KMS-11 (cell line): Measurements from ENCODE around the gene MTIF3.
"Not testable (repeated sequence)": the region's sequence is repeated elsewhere in the genome, so short reads cannot be mapped to it uniquely, and the experiment has no call there.

ENCODE experiments used
- H2AFZ ChIP-seq: fragments of 200-600 bp; sonication (generic); 2 replicates; pipeline ENCODE4 v1.6.1; 2016; ENCODE audit warnings: antibody characterized with exemption, mixed run types, low read depth
- H3K27ac ChIP-seq: fragments of 200-600 bp; sonication (generic); 2 replicates; pipeline ENCODE4 v1.6.1; 2016; ENCODE audit warnings: mild to moderate bottlenecking, mixed run types
- H3K27me3 ChIP-seq: fragments of 200-600 bp; sonication (generic); 2 replicates; pipeline ENCODE4 v1.6.1; 2017; ENCODE audit warnings: mild to moderate bottlenecking, low read depth, mixed run types, moderate library complexity; ENCODE audit not compliant: insufficient read depth
- H3K36me3 ChIP-seq: fragments of 200-600 bp; sonication (generic); 2 replicates; pipeline ENCODE4 v1.6.1; 2017; ENCODE audit warnings: mild to moderate bottlenecking, mixed run types; ENCODE audit not compliant: insufficient read depth
- H3K4me1 ChIP-seq: fragments of 200-600 bp; sonication (generic); 2 replicates; pipeline ENCODE4 v1.6.1; 2016; ENCODE audit warnings: mild to moderate bottlenecking, low read depth, mixed run types; ENCODE audit not compliant: poor library complexity, severe bottlenecking
- H3K4me2 ChIP-seq: fragments of 200-600 bp; sonication (generic); 2 replicates; pipeline ENCODE4 v1.7.0; 2016; ENCODE audit warnings: mild to moderate bottlenecking, mixed run types
- H3K4me3 ChIP-seq: fragments of 200-600 bp; sonication (generic); IDR thresholded peaks from 2 replicates; pipeline ENCODE4 v1.6.1; 2017; ENCODE audit warnings: low read depth, low read length, mixed read lengths; ENCODE audit not compliant: insufficient read depth
- H3K79me2 ChIP-seq: fragments of 200-600 bp; sonication (generic); 2 replicates; pipeline ENCODE4 v1.6.1; 2016; ENCODE audit warnings: low read depth, mixed run types; ENCODE audit not compliant: insufficient read depth
- H3K9ac ChIP-seq: fragments of 200-600 bp; sonication (generic); 2 replicates; pipeline ENCODE4 v1.6.1; 2016; ENCODE audit warnings: mild to moderate bottlenecking, mixed run types
- H4K20me1 ChIP-seq: fragments of 200-600 bp; sonication (generic); 2 replicates; pipeline ENCODE4 v1.6.1; 2016; ENCODE audit warnings: mild to moderate bottlenecking, mixed run types; ENCODE audit not compliant: insufficient read depth
- CTCF ChIP-seq: fragments of 200-600 bp; sonication (generic); conservative IDR thresholded peaks from 2 replicates; pipeline ENCODE4 v1.6.1; 2017; ENCODE audit warnings: low read depth, mild to moderate bottlenecking, antibody characterized with exemption, low read length, moderate library complexity, mixed read lengths

MTIF3 gene

GRCh38 chr13:27404680-27405079, 45.7 kb downstream of the MTIF3 start:
- Histone ChIP-seq H3K36me3 (no peaks in the 10 kb centered on the region), H3K4me2 (no peak overlapping the region), H3K27ac (no peak overlapping the region), H3K9ac (no peak overlapping the region), H3K79me2 (no peaks in the 10 kb centered on the region), H4K20me1 (no peaks in the 10 kb centered on the region), H2AFZ (no peak overlapping the region), H3K4me3 (no peak overlapping the region), H3K4me1 (peaks cover 9% of the 10 kb centered on the region), H3K27me3 (no peaks in the 10 kb centered on the region)
- TF ChIP-seq CTCF: no peak

- Histone ChIP-seq H3K27ac (no peak overlapping the region), H4K20me1 (no peaks in the 10 kb centered on the region), H3K4me2 (no peak overlapping the region), H3K9ac (no peak overlapping the region), H3K36me3 (no peaks in the 10 kb centered on the region), H3K4me1 (peaks cover 9% of the 10 kb centered on the region), H2AFZ (no peak overlapping the region), H3K27me3 (no peaks in the 10 kb centered on the region), H3K79me2 (no peaks in the 10 kb centered on the region), H3K4me3 (no peak overlapping the region)
- no peak for TF ChIP-seq CTCF
Observed at GRCh38 chr13:27403727-27404385, 46.5 kb downstream of the MTIF3 start.

GRCh38 chr13:27403203-27403678, 47.1 kb downstream of the MTIF3 start:
- no peak overlapping the region for H3K9ac ChIP-seq
- no peaks in the 10 kb centered on the region for H3K36me3 ChIP-seq
- H2AFZ ChIP-seq: no peak overlapping the region
- TF ChIP-seq CTCF: no peak
- H3K27ac ChIP-seq: no peak overlapping the region
- H3K4me3 ChIP-seq: no peak overlapping the region
- no peak overlapping the region for H3K4me2 ChIP-seq
- no peaks in the 10 kb centered on the region for H4K20me1 ChIP-seq
- no peaks in the 10 kb centered on the region for H3K79me2 ChIP-seq
- no peaks in the 10 kb centered on the region for H3K27me3 ChIP-seq
- peaks cover 9% of the 10 kb centered on the region for H3K4me1 ChIP-seq

GRCh38 chr13:27401210-27401609, 49.2 kb downstream of the MTIF3 start:
- H3K4me1 ChIP-seq: peaks cover 3% of the 10 kb centered on the region
- no peak overlapping the region for H3K27ac ChIP-seq
- no peaks in the 10 kb centered on the region for H3K36me3 ChIP-seq
- H2AFZ ChIP-seq: no peak overlapping the region
- TF ChIP-seq CTCF: no peak
- H3K9ac ChIP-seq: no peak overlapping the region
- H3K4me2 ChIP-seq: no peak overlapping the region
- H4K20me1 ChIP-seq: no peaks in the 10 kb centered on the region
- no peak overlapping the region for H3K4me3 ChIP-seq
- H3K79me2 ChIP-seq: no peaks in the 10 kb centered on the region
- H3K27me3 ChIP-seq: no peaks in the 10 kb centered on the region

GRCh38 chr13:27400405-27400804, 50.0 kb downstream of the MTIF3 start:
- H3K9ac ChIP-seq, H3K4me1 ChIP-seq, H3K4me2 ChIP-seq, H2AFZ ChIP-seq, H3K36me3 ChIP-seq, H3K4me3 ChIP-seq, H3K27me3 ChIP-seq, H3K79me2 ChIP-seq, H4K20me1 ChIP-seq, H3K27ac ChIP-seq: not testable (repeated sequence)
